GM20000 (cell line): Measurements from ENCODE around the gene GPX4.

Experiments
- DNase-seq: peaks from one replicate; pipeline ENCODE4 v3.0.0; 2012; ENCODE audit warnings: low spot score
- TF ChIP-seq, protein P1 (sequence below): IDR thresholded peaks from 2 replicates; pipeline ENCODE4 v1.5.1; 2012; ENCODE audit warnings: mild to moderate bottlenecking, control low read depth; ENCODE audit errors: extremely low read depth, missing control alignments

GPX4 gene

DNA sequence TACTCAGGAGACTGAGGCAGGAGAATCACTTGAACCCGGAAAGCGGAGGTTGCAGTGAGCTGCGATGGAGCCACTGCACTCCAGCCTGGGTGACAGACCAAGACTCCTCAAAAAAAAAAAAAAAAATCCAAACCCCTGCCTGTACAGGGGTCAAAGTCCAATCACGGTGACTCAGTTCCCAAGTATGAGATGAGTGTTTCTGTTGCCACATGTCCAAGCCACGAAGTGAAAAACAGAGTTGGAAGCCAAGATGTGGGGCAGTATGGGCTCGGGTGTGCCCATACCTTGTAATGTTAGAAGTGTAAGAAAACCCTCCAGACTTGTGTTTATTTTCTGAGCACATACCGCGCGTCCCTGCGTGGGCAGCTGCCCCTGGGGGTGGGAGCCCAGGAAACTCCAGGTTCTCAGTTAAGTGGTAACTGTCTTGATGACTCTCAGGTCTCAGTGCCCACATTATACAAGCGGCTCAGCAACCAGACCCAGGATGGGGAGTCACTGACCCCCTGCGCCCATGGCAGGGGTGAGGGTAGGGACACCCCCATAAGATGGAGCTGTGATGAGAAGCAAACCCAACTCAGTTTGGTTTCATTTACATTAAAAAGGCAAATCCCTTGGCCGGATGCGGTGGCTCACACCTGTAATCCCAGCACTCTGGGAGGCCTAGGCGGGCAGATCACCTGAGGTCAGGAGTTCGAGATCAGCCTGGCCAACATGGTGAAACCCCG is 1.2 kb upstream of the GPX4 start:
- DNase-seq: no peak
- TF ChIP-seq, protein P1, sequence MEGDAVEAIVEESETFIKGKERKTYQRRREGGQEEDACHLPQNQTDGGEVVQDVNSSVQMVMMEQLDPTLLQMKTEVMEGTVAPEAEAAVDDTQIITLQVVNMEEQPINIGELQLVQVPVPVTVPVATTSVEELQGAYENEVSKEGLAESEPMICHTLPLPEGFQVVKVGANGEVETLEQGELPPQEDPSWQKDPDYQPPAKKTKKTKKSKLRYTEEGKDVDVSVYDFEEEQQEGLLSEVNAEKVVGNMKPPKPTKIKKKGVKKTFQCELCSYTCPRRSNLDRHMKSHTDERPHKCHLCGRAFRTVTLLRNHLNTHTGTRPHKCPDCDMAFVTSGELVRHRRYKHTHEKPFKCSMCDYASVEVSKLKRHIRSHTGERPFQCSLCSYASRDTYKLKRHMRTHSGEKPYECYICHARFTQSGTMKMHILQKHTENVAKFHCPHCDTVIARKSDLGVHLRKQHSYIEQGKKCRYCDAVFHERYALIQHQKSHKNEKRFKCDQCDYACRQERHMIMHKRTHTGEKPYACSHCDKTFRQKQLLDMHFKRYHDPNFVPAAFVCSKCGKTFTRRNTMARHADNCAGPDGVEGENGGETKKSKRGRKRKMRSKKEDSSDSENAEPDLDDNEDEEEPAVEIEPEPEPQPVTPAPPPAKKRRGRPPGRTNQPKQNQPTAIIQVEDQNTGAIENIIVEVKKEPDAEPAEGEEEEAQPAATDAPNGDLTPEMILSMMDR: no peak

DNA sequence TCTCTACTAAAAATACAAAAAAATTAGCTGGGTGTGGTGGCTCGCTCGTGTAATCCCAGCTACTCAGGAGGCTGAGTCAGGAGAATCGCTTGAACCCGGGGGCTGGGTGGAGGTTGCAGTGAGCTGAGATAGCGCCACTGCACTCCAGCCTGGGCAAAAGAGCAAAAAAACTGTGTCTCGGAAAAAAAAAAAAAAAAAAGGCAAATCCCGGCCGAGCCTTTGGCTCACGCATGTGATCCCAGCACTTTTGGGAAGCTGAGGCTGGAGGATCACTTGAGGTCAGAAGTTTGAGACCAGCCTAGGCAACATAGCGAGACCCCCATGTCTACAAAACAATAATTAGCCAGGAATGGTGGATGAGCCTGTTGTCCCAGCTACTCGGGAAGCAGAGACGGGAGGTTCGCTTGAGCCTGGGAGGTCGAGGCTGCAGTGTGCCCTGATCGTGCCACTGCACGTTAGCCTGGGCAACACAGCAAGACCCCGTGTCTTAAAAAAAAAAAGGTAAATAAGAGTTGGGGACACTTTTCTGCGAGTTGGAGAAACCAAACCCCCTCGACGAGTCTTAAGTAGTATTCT is 574 bp upstream of the GPX4 start:
- TF ChIP-seq, protein P1: no peak
- no peak for DNase-seq

DNA sequence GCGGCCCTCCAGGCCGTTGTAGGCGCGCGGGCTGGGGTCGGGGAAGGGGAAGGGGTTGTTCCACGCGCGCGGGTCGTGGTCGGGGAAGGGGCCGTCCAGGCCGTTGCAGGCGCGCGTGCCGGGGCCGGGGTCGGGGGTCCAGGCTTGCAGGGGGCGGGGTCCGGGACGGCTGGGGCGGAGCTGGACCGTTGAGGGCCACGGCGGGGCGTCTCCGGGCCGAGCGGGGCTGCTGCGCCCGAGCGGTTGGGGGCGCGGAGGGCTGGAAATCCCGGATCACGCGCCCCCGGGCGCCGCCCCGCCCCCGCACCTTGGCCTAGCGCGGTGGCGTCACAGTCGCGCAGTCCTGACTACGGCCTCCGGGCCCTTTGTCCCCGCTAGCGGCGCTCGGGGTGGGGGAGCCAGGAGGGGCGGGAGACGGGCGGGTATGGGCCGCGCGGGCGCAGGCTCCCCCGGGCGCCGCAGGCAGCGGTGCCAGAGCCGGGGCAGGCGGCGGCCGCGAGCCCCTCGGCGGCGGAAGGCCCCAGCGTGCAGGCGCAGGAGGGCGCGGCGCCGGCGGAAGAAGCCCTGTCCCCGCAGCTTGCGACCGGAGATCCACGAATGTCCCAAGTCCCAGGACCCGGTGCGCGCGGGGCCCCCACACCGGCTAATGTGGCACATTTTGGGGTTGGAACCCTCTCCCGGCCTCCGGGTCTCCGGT is 665 bp downstream of the GPX4 start:
- TF ChIP-seq, protein P1: no peak
- DNase-seq: peak; percentile 93

DNA sequence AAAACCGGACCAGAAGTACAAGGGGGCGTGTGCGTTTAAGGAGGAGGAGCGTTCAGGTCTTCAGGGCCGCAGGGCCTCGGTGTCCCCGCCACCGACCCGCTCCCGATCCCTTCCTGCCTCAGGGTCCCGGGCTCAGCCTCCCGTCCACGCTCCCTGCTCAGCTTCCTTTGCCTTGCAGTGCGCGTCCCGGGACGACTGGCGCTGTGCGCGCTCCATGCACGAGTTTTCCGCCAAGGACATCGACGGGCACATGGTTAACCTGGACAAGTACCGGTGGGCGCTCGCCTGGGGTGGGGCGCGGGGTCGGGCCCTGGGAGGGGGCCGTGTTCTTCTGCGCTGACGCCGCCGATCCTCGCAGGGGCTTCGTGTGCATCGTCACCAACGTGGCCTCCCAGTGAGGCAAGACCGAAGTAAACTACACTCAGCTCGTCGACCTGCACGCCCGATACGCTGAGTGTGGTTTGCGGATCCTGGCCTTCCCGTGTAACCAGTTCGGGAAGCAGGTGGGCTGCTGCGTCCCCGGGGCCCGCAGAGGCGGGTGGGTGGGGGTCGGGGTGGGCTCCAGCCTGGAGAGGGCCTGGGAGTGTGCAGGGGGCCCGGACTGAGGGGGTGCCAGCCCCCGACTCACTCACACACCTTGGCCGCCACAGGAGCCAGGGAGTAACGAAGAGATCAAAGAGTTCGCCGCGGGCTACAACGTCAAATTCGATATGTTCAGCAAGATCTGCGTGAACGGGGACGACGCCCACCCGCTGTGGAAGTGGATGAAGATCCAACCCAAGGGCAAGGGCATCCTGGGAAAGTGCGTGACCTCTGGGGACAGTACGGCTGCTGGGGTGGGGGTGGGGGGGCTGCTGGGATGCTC is 1.4 kb downstream of the GPX4 start:
- TF ChIP-seq, protein P1: no peak
- DNase-seq: peak; percentile 77

DNA sequence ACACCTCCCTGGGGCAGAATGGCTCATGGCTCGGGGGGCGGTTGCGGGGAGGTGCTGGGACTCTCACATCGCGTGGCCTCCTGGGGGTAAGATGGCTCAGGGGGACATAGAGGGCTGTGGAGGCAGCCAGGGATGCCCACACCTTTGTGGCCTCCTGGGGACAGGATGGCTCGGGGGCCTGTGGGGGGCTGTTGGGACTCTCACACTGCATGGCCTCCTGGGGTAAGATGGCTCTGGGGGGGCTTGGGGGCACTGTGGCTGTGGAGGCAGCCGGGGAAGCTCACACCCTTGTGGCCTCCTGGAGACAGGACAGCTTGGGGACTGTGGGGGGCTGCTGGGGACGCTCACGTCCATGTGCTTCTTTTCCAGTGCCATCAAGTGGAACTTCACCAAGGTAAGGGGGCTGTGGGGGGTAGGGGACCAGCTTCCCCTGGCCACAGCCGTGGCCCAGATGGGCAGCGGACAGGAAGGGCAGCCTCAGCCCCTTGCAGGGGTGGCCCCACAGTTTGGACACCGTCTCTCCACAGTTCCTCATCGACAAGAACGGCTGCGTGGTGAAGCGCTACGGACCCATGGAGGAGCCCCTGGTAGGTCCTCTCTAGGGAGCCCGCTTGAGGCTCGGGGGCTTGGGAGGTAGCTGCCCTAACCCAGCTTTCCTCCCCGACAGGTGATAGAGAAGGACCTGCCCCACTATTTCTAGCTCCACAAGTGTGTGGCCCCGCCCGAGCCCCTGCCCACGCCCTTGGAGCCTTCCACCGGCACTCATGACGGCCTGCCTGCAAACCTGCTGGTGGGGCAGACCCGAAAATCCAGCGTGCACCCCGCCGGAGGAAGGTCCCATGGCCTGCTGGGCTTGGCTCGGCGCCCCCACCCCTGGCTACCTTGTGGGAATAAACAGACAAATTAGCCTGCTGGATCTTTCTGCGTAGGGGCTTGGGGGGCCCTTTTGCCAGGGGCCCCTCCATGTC is 2.4 kb downstream of the GPX4 start:
- no peak for DNase-seq
- TF ChIP-seq, protein P1: no peak

DNA sequence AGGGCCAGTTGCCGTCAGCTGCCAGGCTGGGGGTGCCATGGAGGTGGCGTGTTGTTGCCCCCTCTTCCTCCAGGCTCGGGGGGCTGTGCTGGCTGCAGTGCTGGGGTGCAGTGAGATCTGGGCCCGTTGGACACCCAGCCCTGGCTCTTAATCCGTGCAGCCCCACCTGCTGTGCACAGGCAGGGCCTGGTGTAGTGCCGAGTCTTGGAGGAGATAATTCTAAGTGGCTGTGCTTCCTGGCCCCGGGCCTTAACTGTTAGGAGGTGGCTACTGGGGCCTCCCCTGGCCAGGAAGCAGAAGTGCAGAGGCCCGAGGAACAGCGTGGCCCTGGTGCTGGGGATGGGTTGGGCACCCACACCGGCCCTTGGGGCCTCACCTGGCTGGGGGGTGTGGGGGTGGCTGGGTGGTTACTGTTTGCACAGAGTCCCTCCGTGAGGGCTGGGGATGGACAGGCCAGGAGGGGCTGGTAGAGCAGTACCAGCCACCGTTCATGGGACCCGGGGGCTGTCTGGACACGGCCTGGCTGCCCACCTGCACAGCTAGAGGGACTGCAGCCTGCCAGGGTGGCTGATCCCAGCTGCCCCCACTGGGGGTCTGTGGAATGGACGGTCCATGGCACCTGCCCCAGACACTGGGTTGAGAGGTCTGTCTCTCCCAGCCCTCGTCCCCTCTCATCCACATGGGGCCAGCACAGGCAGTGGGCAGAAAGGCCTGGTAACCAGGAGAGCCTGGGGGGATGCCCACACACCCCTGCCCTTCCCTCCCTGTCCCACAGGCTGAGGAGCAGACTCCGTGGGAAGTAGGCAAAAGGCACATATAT is 3.3 kb downstream of the GPX4 start:
- no peak for DNase-seq

More for the DNA sequence above, 3.3 kb downstream of the GPX4 start:
- TF ChIP-seq, protein P1: peak; percentile 3
